22Rv1 (cell line): ENCODE measurements around the gene NTNG1.

ENCODE experiments used
- CTCF ChIP-seq: fragments of 450-650 bp; IDR thresholded peaks from 2 replicates; pipeline ENCODE4 v1.5.1; 2017; ENCODE audit warnings: mild to moderate bottlenecking
- ZFX ChIP-seq: fragments of 450-650 bp; IDR thresholded peaks from 2 replicates; pipeline ENCODE4 v1.6.1; 2017; ENCODE audit warnings: antibody characterized with exemption, borderline replicate concordance

DNA sequence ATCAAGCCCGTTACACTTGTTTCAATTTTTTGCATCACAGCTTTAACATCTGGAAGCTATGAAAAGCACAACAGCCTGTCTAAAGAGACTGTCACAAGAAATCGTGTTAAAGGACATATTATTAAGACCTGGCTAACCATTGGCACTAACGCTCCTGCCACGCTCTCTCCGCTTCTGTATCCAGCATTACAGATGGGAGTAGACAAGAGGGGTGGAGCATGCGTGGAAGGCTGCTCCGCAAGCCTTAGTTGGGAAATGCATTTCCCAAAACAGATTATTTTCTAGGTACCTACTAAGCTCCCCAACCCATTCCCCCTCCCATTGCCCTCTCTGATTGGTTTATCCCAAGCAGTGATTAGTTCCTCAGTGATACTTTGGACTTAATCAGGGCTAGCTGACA lies 72.4 kb downstream of the NTNG1 start:
- TF ChIP-seq CTCF, result no peak
- TF ChIP-seq ZFX, result no peak
